Measurements from ENCODE around the gene EYS. TPM values are rescaled to one million over a fixed set of nuclear protein-coding genes. Genes with fewer than 3 reads are reported as not detected.
A peak's percentile ranks its signal among the peaks of the same experiment; 100 is the strongest.

EYS gene
- total RNA-seq, 1 experiment from 2014 or later: not detected

DNA sequence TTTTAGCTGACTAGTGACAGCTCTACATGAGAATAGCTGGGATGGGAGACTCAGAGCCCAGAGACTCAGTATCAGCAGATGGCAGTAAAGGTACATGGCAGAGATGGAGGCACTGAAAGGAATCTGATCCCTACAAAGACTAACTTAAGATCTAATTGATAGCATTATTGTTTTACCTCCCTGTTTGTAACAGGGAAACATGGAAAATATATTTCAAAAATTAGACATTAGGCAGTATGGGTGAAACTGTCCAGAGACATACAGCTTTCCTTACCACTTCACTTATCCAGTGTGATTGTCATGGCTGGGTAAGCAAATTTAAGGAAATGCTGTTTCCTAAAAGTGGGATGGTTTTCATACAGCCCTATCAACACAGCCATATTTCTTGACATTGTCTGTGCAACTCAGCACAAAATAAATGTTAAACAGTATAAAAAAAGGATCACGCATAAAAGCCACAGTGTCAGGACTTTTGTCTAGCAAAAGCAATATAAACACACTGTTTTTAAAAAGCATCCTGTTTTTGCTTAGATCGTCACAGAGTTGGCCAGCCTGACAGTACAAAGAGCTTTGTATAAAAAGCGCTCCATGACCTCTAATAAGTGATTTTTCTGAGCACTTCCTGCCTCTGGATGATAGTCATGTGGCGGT, 1694.5 kb downstream of the EYS start:
- Histone ChIP-seq H2AFZ (ENCODE audit: low read length) (no peak overlapping the region), H2BK12ac (ENCODE audit: insufficient read length, low read depth, low read length) (no peak overlapping the region), H3K23ac (ENCODE audit: insufficient read length, low read depth, low read length) (no peak overlapping the region), H3T11ph (ENCODE audit: low read length) (no peak overlapping the region), H3K56ac (ENCODE audit: insufficient read length, low read depth, low read length) (no peak overlapping the region), H3K9me3 (ENCODE audit: control insufficient read depth, low read depth, low read length) (no peaks in the 10 kb centered on the region), H3K23me2 (ENCODE audit: insufficient read length, low read depth, low read length, poor library complexity, severe bottlenecking) (no peaks in the 10 kb centered on the region), H3K4ac (ENCODE audit: low read depth, low read length) (no peak overlapping the region), H4K5ac (ENCODE audit: insufficient read length, low read depth, low read length) (no peak overlapping the region), H3K79me2 (ENCODE audit: insufficient read depth, low read length) (no peaks in the 10 kb centered on the region), H3K27ac (ENCODE audit: insufficient read length, low read depth, low read length) (no peak overlapping the region), H3K4me2 (ENCODE audit: insufficient read depth, insufficient read length, low read length) (no peak overlapping the region), H3K14ac (ENCODE audit: insufficient read depth, low read length) (no peak overlapping the region), H2BK5ac (ENCODE audit: insufficient read length, low read length) (no peak overlapping the region), H4K8ac (replicated peaks; ENCODE audit: insufficient read length, low read depth, low read length) (no peak overlapping the region), H3K9ac (ENCODE audit: extremely low read depth, insufficient read length, low read length) (no peak overlapping the region), H2AK5ac (ENCODE audit: insufficient read length, low read length) (no peak overlapping the region), H2BK20ac (ENCODE audit: low read depth, low read length, poor library complexity, severe bottlenecking) (no peak overlapping the region), H2BK120ac (ENCODE audit: low read depth, low read length, poor library complexity, severe bottlenecking) (no peak overlapping the region), H3K18ac (ENCODE audit: insufficient read length, low read depth, low read length) (no peak overlapping the region), H3K27me3 (ENCODE audit: insufficient read depth, low read length) (no peaks in the 10 kb centered on the region), H4K91ac (ENCODE audit: insufficient read length, low read depth, low read length) (no peak overlapping the region), H4K20me1 (ENCODE audit: control insufficient read depth, insufficient read depth, insufficient read length) (no peaks in the 10 kb centered on the region), H3K79me1 (ENCODE audit: insufficient read depth, low read depth, low read length, poor library complexity, severe bottlenecking) (no peaks in the 10 kb centered on the region), H3K4me1 (ENCODE audit: insufficient read depth, low read length) (no peaks in the 10 kb centered on the region), H2BK15ac (ENCODE audit: low read depth, low read length) (no peak overlapping the region)
- no CpG with 5 or more reads among the region's 4 CpGs for WGBS (ENCODE audit: extremely low coverage, insufficient read length, low lambda C conversion rate)
- H3K4me1 Mint-ChIP-seq: peaks cover 12 to 20% of the 10 kb centered on the region in 2 experiments
- H3K36me3 Mint-ChIP-seq (ENCODE audit: insufficient read depth in 1 of 3, low read depth in 3 of 3): peaks cover 0 to 1% (median 0%) of the 10 kb centered on the region in 3 experiments; a peak in 1 of 7 replicates
- H3K27ac Mint-ChIP-seq: no peak overlapping the region
- H3K9me3 Mint-ChIP-seq: peaks cover 0 to 3% of the 10 kb centered on the region in 2 experiments; a peak in 2 of 5 replicates
- no peaks in the 10 kb centered on the region for H3K27me3 Mint-ChIP-seq (ENCODE audit: low read depth)
- peak; percentile 49 for DNase-seq
- TF ChIP-seq, protein P1, sequence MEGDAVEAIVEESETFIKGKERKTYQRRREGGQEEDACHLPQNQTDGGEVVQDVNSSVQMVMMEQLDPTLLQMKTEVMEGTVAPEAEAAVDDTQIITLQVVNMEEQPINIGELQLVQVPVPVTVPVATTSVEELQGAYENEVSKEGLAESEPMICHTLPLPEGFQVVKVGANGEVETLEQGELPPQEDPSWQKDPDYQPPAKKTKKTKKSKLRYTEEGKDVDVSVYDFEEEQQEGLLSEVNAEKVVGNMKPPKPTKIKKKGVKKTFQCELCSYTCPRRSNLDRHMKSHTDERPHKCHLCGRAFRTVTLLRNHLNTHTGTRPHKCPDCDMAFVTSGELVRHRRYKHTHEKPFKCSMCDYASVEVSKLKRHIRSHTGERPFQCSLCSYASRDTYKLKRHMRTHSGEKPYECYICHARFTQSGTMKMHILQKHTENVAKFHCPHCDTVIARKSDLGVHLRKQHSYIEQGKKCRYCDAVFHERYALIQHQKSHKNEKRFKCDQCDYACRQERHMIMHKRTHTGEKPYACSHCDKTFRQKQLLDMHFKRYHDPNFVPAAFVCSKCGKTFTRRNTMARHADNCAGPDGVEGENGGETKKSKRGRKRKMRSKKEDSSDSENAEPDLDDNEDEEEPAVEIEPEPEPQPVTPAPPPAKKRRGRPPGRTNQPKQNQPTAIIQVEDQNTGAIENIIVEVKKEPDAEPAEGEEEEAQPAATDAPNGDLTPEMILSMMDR (conservative IDR thresholded peaks at IDR 0.05): peak; percentile 84
- H3K4me3 Mint-ChIP-seq: no peak overlapping the region
